GM21619 (cell line): Measurements from ENCODE around the gene STAB1.

Experiments used
- ATAC-seq: cut with Tn5 transposase; IDR thresholded peaks from one replicate; pipeline ENCODE4 v1.9.1; 2021; ENCODE audit not compliant: unreplicated experiment

The STAB1 gene

GRCh38 chr3:52534281-52535183 is 39.4 kb downstream of the STAB1 start:
- ATAC-seq = no peak

GRCh38 chr3:52535411-52536111 is 40.4 kb downstream of the STAB1 start:
- no peak for ATAC-seq

- ATAC-seq = no peak
Observed at GRCh38 chr3:52536112-52536368, 40.9 kb downstream of the STAB1 start.

GRCh38 chr3:52536369-52537164 is 41.4 kb downstream of the STAB1 start, which contains the start of gene UQCC5:
Gene UQCC5, plus strand, starts transcription at chr3:52536605. Its CDS starts 151 bp downstream, at chr3:52536756.
- ATAC-seq = peak; percentile 75

- ATAC-seq = no peak
Observed at GRCh38 chr3:52537165-52537620, 42.1 kb downstream of the STAB1 start.

- no peak for ATAC-seq
Observed at GRCh38 chr3:52537726-52538421, 42.7 kb downstream of the STAB1 start.

- ATAC-seq = no peak
Observed at GRCh38 chr3:52539010-52539653, 44.0 kb downstream of the STAB1 start.

- ATAC-seq = no peak
Observed at GRCh38 chr3:52541050-52541449, 45.9 kb downstream of the STAB1 start.

GRCh38 chr3:52544937-52545336 is 49.8 kb downstream of the STAB1 start:
- ATAC-seq = no peak

GRCh38 chr3:52546111-52546901 is 51.2 kb downstream of the STAB1 start:
- ATAC-seq = no peak

GRCh38 chr3:52547143-52547542 is 52.0 kb downstream of the STAB1 start:
- ATAC-seq = no peak

- no peak for ATAC-seq
Observed at GRCh38 chr3:52551118-52551517, 56.0 kb downstream of the STAB1 start.

GRCh38 chr3:52552089-52552488 is 57.0 kb downstream of the STAB1 start:
- ATAC-seq = no peak

GRCh38 chr3:52554026-52554755 is 59.1 kb downstream of the STAB1 start:
- ATAC-seq = no peak

- no peak for ATAC-seq
Observed at GRCh38 chr3:52555056-52555455, 59.9 kb downstream of the STAB1 start.

- ATAC-seq = no peak
Observed at GRCh38 chr3:52557011-52557960, 62.1 kb downstream of the STAB1 start.

GRCh38 chr3:52558436-52558835 is 63.3 kb downstream of the STAB1 start:
- ATAC-seq = no peak
